ENCODE measurements around the gene S100A5. TPM values are rescaled to one million over a fixed set of nuclear protein-coding genes. Genes with fewer than 3 reads are reported as not detected.

Gene S100A5
- total RNA-seq, 6 experiments from 2014 or later = 0.40 to 1.2 (median 0.71) TPM

GRCh38 chr1:153532769-153533599 is 7.8 kb downstream of the S100A5 start:
- TF ChIP-seq CTCF (IDR thresholded peaks at IDR 0.05) = peak; percentile 95
- H3K4me3 Mint-ChIP-seq = peak overlapping the region; percentile 97
- peak; percentile 85 for DNase-seq

GRCh38 chr1:153532181-153532580 is 8.6 kb downstream of the S100A5 start:
- Mint-ChIP-seq H3K4me1 (ENCODE audit: low read depth) (peaks cover 61% of the 10 kb centered on the region), H3K4me3 (peak overlapping the region; percentile 97), H3K27ac (peak overlapping the region; percentile 97), H3K9me3 (no peaks in the 10 kb centered on the region), H3K36me3 (ENCODE audit: low read depth) (peaks cover 19% of the 10 kb centered on the region), H3K27me3 (ENCODE audit: insufficient read depth) (peaks cover 14% of the 10 kb centered on the region)
- TF ChIP-seq CTCF (IDR thresholded peaks at IDR 0.05) = no peak
- DNase-seq = no peak

More at GRCh38 chr1:153532769-153533599, 7.8 kb downstream of the S100A5 start:
- peak overlapping the region; percentile 97 for H3K27ac Mint-ChIP-seq
- H3K36me3 Mint-ChIP-seq (ENCODE audit: low read depth) = peaks cover 19% of the 10 kb centered on the region
- H3K9me3 Mint-ChIP-seq = no peaks in the 10 kb centered on the region
- peaks cover 14% of the 10 kb centered on the region for H3K27me3 Mint-ChIP-seq (ENCODE audit: insufficient read depth)
- peaks cover 60% of the 10 kb centered on the region for H3K4me1 Mint-ChIP-seq (ENCODE audit: low read depth)

GRCh38 chr1:153531638-153532037 is 9.1 kb downstream of the S100A5 start:
- H3K4me1 Mint-ChIP-seq (ENCODE audit: low read depth) = peaks cover 61% of the 10 kb centered on the region
- peak overlapping the region; percentile 67 for H3K27ac Mint-ChIP-seq
- no peak for TF ChIP-seq CTCF (IDR thresholded peaks at IDR 0.05)
- H3K36me3 Mint-ChIP-seq (ENCODE audit: low read depth) = peaks cover 19% of the 10 kb centered on the region
- H3K4me3 Mint-ChIP-seq = no peak overlapping the region
- no peak for DNase-seq
- peaks cover 14% of the 10 kb centered on the region for H3K27me3 Mint-ChIP-seq (ENCODE audit: insufficient read depth)
- no peaks in the 10 kb centered on the region for H3K9me3 Mint-ChIP-seq

GRCh38 chr1:153527683-153528040 is 13.1 kb downstream of the S100A5 start:
- DNase-seq = no peak
- Mint-ChIP-seq H3K27me3 (ENCODE audit: insufficient read depth) (no peaks in the 10 kb centered on the region), H3K9me3 (no peaks in the 10 kb centered on the region), H3K4me3 (no peak overlapping the region), H3K27ac (no peak overlapping the region; the same call in 1 of the 2 replicates), H3K4me1 (ENCODE audit: low read depth) (peaks cover 47% of the 10 kb centered on the region), H3K36me3 (ENCODE audit: low read depth) (no peaks in the 10 kb centered on the region)
- TF ChIP-seq CTCF (IDR thresholded peaks at IDR 0.05) = no peak

- no peak overlapping the region for H3K4me3 Mint-ChIP-seq
- no peaks in the 10 kb centered on the region for H3K9me3 Mint-ChIP-seq
- H3K27ac Mint-ChIP-seq = 0 out of 2 replicates have a peak overlapping the region, but pooled peaks have one; percentile 6
- H3K27me3 Mint-ChIP-seq (ENCODE audit: insufficient read depth) = no peaks in the 10 kb centered on the region
- peaks cover 42% of the 10 kb centered on the region for H3K4me1 Mint-ChIP-seq (ENCODE audit: low read depth)
- no peak for TF ChIP-seq CTCF (IDR thresholded peaks at IDR 0.05)
- no peaks in the 10 kb centered on the region for H3K36me3 Mint-ChIP-seq (ENCODE audit: low read depth)
- DNase-seq = no peak
Measured at GRCh38 chr1:153527023-153527682, 13.6 kb downstream of the S100A5 start.
